Body of pancreas (tissue), 4 donors: ENCODE data around the gene RAPGEF5.

Experiments used
- CTCF ChIP-seq, 7 experiments: fragments of 450-650 bp in 4 of 7; fragments of 200-600 bp in 3 of 7; sonication (generic) in 3 of 7; IDR thresholded peaks; one replicate each; pipeline ENCODE4 v1.5.1; 2016 to 2019; ENCODE audit warnings: antibody characterized with exemption in 7 of 7
- POLR2A ChIP-seq, 3 donors: fragments of 450-650 bp; IDR thresholded peaks; one replicate each; pipeline ENCODE4 v1.6.1; 2016; ENCODE audit warnings: antibody characterized with exemption in 3 of 3, mild to moderate bottlenecking in 2 of 3

GRCh38 chr7:22288202-22288601 lies 68.8 kb downstream of the RAPGEF5 start:
- TF ChIP-seq POLR2A (IDR thresholded peaks at IDR 0.05) = no peak
- TF ChIP-seq CTCF (IDR thresholded peaks at IDR 0.05) = no peak
